Nephron (organoid): ENCODE measurements around the gene AP2B1.
A peak's percentile ranks its signal among the peaks of the same experiment; 100 is the strongest.

ENCODE experiments used
- H3K27ac Mint-ChIP-seq, 3 experiments: 2 replicates each; pipeline ENCODE4 v1.8.0; 2020; ENCODE audit warnings: mixed read lengths in 3 of 3, mild to moderate bottlenecking in 2 of 3, moderate library complexity in 1 of 3
- H3K27me3 Mint-ChIP-seq: 2 replicates; pipeline ENCODE4 v1.8.0; 2021; ENCODE audit warnings: low read depth, mild to moderate bottlenecking, moderate library complexity, mixed read lengths
- H3K36me3 Mint-ChIP-seq: 2 replicates; pipeline ENCODE4 v1.8.0; 2020; ENCODE audit warnings: low read depth, mixed read lengths
- H3K4me1 Mint-ChIP-seq: 2 replicates; pipeline ENCODE4 v1.8.0; 2020; ENCODE audit warnings: mixed read lengths
- H3K4me3 Mint-ChIP-seq, 3 experiments: 2 replicates each; pipeline ENCODE4 v1.8.0; 2020; ENCODE audit warnings: mild to moderate bottlenecking in 3 of 3, mixed read lengths in 3 of 3, moderate library complexity in 2 of 3
- H3K9me3 Mint-ChIP-seq: 2 replicates; pipeline ENCODE4 v1.8.0; 2020; ENCODE audit warnings: mixed read lengths
- TF ChIP-seq, protein P1 (sequence below), 3 experiments: fragments of 200-600 bp; sonication (generic); IDR thresholded peaks; one replicate each; pipeline ENCODE4 v1.5.0; 2021; ENCODE audit warnings: antibody characterized with exemption in 3 of 3; ENCODE audit not compliant: unreplicated experiment in 3 of 3

AP2B1 gene

DNA sequence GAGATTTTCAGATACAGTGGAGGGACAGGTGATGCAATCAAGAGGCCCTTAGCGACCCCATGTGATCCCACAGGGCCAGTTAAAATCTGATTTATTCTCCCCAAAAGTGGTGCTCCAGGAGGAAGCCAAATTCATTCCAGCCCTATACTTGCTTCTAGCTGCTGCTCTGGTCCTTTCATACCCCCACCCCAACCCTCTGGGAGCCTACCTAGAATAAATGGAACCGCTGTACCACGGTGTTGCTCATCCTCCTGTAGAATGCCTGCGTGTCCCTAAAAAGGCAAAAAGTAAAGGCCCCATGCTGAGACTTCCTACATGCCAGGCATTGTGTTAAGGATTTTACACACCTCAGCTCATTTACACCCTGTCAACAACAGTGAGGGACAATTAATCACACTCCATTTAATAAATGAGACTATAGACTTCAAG, 142.3 kb downstream of the AP2B1 start:
- peak overlapping the region; percentile 67 to 82 (median 72) for H3K4me3 Mint-ChIP-seq
- H3K27me3 Mint-ChIP-seq, result no peaks in the 10 kb centered on the region
- H3K27ac Mint-ChIP-seq, result peak overlapping the region in 1 of 3 experiments; percentile 63
- peaks cover 52% of the 10 kb centered on the region for H3K4me1 Mint-ChIP-seq
- H3K36me3 Mint-ChIP-seq, result peaks cover 16% of the 10 kb centered on the region
- TF ChIP-seq, protein P1, sequence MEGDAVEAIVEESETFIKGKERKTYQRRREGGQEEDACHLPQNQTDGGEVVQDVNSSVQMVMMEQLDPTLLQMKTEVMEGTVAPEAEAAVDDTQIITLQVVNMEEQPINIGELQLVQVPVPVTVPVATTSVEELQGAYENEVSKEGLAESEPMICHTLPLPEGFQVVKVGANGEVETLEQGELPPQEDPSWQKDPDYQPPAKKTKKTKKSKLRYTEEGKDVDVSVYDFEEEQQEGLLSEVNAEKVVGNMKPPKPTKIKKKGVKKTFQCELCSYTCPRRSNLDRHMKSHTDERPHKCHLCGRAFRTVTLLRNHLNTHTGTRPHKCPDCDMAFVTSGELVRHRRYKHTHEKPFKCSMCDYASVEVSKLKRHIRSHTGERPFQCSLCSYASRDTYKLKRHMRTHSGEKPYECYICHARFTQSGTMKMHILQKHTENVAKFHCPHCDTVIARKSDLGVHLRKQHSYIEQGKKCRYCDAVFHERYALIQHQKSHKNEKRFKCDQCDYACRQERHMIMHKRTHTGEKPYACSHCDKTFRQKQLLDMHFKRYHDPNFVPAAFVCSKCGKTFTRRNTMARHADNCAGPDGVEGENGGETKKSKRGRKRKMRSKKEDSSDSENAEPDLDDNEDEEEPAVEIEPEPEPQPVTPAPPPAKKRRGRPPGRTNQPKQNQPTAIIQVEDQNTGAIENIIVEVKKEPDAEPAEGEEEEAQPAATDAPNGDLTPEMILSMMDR (IDR thresholded peaks at IDR 0.05; ENCODE audit: unreplicated experiment in 3 of 3), result no peak
- no peaks in the 10 kb centered on the region for H3K9me3 Mint-ChIP-seq

DNA sequence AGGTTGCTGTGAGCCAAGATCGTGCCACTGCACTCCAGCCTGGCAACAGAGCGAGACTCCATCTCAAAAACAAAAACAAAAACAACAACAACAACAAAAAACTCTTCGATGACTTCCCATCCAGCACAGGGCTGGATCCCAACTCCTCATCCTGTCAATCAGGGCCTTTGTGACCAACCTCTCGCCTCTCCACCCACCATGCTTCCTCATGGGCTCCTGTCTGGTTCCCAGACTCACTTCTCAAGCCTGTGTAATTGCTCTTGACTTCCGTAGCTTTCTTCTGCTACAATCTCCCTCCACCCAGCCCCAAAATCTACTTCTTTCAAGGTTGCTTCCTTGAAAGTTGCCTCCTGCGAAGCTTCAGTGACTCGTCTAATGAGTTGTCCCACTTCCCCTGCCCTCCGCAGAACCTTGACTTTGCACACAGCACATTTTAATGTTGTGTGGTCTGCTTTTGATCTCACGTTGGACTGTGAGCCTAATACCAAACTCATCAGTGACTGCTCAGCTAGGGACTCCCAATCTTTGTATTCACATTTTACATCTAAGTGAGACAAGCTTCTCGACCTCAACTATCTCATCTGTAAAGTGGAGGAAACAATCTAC, 143.4 kb downstream of the AP2B1 start:
- Mint-ChIP-seq H3K27me3 (no peaks in the 10 kb centered on the region), H3K36me3 (peaks cover 6% of the 10 kb centered on the region), H3K9me3 (no peaks in the 10 kb centered on the region), H3K4me1 (peaks cover 44% of the 10 kb centered on the region), H3K4me3 (peak overlapping the region; percentile 81 to 83 (median 82)), H3K27ac (peak overlapping the region in 1 of 3 experiments; percentile 29)
- TF ChIP-seq, protein P1 (IDR thresholded peaks at IDR 0.05; ENCODE audit: unreplicated experiment in 3 of 3), result no peak

DNA sequence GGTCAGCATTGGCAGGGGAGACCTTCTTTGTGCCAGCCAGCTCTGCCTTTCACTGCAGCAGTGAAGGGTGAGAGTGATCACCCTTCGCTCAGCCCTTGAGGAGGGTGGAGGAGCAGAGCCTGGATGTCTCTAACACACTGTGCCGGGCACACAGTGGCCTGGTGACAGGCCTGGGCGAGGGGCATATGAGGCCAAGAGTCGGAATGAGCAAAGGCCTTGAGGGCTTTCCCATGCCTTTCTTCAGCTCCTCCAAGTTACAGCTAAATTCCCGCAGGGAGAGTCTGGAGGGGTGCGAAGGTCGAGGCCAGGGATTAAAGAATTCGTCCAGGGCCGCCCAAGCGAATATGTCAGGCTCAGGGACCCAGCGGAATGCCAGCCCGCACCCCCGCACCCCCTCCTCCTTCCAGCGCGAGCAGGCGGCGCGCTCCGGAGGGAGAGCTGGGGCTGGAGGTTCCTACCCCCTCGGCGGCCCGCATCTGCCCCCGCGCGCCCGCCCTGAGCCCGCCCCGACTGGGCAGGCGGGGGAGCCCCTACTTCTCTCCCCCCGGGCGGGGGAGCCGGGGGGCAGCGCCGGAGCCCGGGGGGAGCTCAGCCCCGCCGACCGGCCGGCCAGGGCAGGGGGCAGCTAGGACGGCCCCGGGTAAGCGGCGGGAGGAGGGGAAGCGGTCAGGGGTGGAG, 144.3 kb downstream of the AP2B1 start, which contains the start of gene RASL10B:
Gene RASL10B, plus strand, starts transcription at position 401 of the 678 bp plus-strand sequence. CDS start 3,546 bp downstream, outside the sequence.
- Mint-ChIP-seq H3K36me3 (no peaks in the 10 kb centered on the region), H3K9me3 (no peaks in the 10 kb centered on the region), H3K27ac (peak within 1 kb of the TSS in 2 of 3 experiments; percentile 70 to 73), H3K4me1 (peaks cover 35% of the 10 kb centered on the region), H3K27me3 (no peaks in the 10 kb centered on the region), H3K4me3 (peak within 1 kb of the TSS; percentile 92 to 95 (median 93))
- TF ChIP-seq, protein P1 (IDR thresholded peaks at IDR 0.05; ENCODE audit: unreplicated experiment in 3 of 3), result no peak

GRCh38 chr17:35731917-35732805, 145.0 kb downstream of the AP2B1 start:
- H3K36me3 Mint-ChIP-seq, result no peaks in the 10 kb centered on the region
- H3K27ac Mint-ChIP-seq, result peak overlapping the region in 2 of 3 experiments; percentile 70 to 73
- H3K27me3 Mint-ChIP-seq, result no peaks in the 10 kb centered on the region
- TF ChIP-seq, protein P1 (IDR thresholded peaks at IDR 0.05; ENCODE audit: unreplicated experiment in 3 of 3), result no peak
- peak overlapping the region; percentile 92 to 95 (median 93) for H3K4me3 Mint-ChIP-seq
- peaks cover 27% of the 10 kb centered on the region for H3K4me1 Mint-ChIP-seq
- H3K9me3 Mint-ChIP-seq, result no peaks in the 10 kb centered on the region

GRCh38 chr17:35732806-35733136, 145.6 kb downstream of the AP2B1 start:
- Mint-ChIP-seq H3K27ac (peak overlapping the region in 1 of 3 experiments; percentile 70), H3K36me3 (no peaks in the 10 kb centered on the region), H3K9me3 (no peaks in the 10 kb centered on the region), H3K4me3 (peak overlapping the region; percentile 92 to 95 (median 93)), H3K4me1 (peaks cover 22% of the 10 kb centered on the region), H3K27me3 (no peaks in the 10 kb centered on the region)
- TF ChIP-seq, protein P1 (IDR thresholded peaks at IDR 0.05; ENCODE audit: unreplicated experiment in 3 of 3), result no peak
